ENCODE measurements around the gene TAX1BP1.

DNA sequence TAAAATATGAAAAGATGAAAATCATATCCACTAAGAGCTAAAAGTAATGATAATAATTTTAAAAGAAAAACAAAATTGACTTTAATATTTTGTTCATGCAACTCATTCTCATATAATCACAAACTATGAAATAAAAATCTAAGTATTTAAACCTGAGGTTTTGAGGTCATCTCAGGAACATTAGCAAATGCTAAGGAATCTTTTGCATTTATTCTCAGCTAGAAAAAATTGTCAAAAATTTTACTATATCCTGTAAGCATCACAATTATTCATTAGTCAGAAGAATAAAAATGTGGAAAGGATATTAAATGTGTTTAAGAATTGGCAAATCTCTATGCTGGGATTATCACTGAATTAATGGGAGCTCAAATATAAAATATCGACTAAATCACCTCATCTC, 36.8 kb upstream of the TAX1BP1 start:
- TF ChIP-seq, protein P1, sequence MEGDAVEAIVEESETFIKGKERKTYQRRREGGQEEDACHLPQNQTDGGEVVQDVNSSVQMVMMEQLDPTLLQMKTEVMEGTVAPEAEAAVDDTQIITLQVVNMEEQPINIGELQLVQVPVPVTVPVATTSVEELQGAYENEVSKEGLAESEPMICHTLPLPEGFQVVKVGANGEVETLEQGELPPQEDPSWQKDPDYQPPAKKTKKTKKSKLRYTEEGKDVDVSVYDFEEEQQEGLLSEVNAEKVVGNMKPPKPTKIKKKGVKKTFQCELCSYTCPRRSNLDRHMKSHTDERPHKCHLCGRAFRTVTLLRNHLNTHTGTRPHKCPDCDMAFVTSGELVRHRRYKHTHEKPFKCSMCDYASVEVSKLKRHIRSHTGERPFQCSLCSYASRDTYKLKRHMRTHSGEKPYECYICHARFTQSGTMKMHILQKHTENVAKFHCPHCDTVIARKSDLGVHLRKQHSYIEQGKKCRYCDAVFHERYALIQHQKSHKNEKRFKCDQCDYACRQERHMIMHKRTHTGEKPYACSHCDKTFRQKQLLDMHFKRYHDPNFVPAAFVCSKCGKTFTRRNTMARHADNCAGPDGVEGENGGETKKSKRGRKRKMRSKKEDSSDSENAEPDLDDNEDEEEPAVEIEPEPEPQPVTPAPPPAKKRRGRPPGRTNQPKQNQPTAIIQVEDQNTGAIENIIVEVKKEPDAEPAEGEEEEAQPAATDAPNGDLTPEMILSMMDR (IDR thresholded peaks at IDR 0.05): no peak
- no peak for TF ChIP-seq POLR2A (IDR thresholded peaks at IDR 0.05)
- no peak for TF ChIP-seq EP300 (IDR thresholded peaks at IDR 0.05)
